Smooth muscle cell (in vitro differentiated cells): ENCODE results near the gene PDZRN3. TPM values are rescaled to one million over a fixed set of nuclear protein-coding genes. Genes with fewer than 3 reads are reported as not detected.

ENCODE experiments used
- DNase-seq: peaks from one replicate; lab custom pipeline; 2025; ENCODE audit not compliant: unreplicated experiment; lab: John Stamatoyannopoulos, UW
- H2AFZ ChIP-seq: fragments of 200-600 bp; sonication (generic); 2 replicates; pipeline ENCODE4 v1.6.0; 2016; ENCODE audit warnings: antibody characterized with exemption, low read depth, mild to moderate bottlenecking
- H3F3A ChIP-seq: fragments of 200-600 bp; sonication (generic); 2 replicates; pipeline ENCODE4 v1.6.0; 2017; ENCODE audit warnings: antibody characterized with exemption, low read depth
- H3K27ac ChIP-seq: fragments of 200-600 bp; sonication (generic); 2 replicates; pipeline ENCODE4 v1.5.1; 2016; ENCODE audit warnings: low read depth, mild to moderate bottlenecking
- H3K27me3 ChIP-seq: fragments of 200-600 bp; sonication (generic); 2 replicates; pipeline ENCODE4 v1.6.1; 2016; ENCODE audit warnings: low read depth, mild to moderate bottlenecking
- H3K36me3 ChIP-seq: fragments of 200-600 bp; sonication (generic); 2 replicates; pipeline ENCODE4 v1.5.1; 2016; ENCODE audit warnings: low read depth
- H3K4me1 ChIP-seq: fragments of 200-600 bp; sonication (generic); 2 replicates; pipeline ENCODE4 v1.5.1; 2016; ENCODE audit warnings: low read depth
- H3K4me2 ChIP-seq: fragments of 200-600 bp; sonication (generic); 2 replicates; pipeline ENCODE4 v1.6.0; 2016; ENCODE audit warnings: mild to moderate bottlenecking
- H3K4me3 ChIP-seq: fragments of 200-600 bp; sonication (generic); 2 replicates; pipeline ENCODE4 v1.5.1; 2016; ENCODE audit warnings: mild to moderate bottlenecking
- H3K79me2 ChIP-seq: fragments of 200-600 bp; sonication (generic); 2 replicates; pipeline ENCODE4 v1.6.0; 2016; ENCODE audit warnings: low read depth, mild to moderate bottlenecking
- H3K9ac ChIP-seq: fragments of 200-600 bp; sonication (generic); 2 replicates; pipeline ENCODE4 v1.6.0; 2016; ENCODE audit warnings: low read depth
- H3K9me3 ChIP-seq: fragments of 200-600 bp; sonication (generic); replicated peaks from 2 replicates; pipeline ENCODE4 v1.5.1; 2016; ENCODE audit warnings: low read depth
- H4K20me1 ChIP-seq: fragments of 200-600 bp; sonication (generic); 2 replicates; pipeline ENCODE4 v1.6.0; 2016; ENCODE audit warnings: low read depth
- WGBS: methylation state at CpG from one replicate; pipeline ENCODE4 v1.1.7; 2016; ENCODE audit warnings: low lambda C conversion rate; 5-methylcytosine and 5-hydroxymethylcytosine counted together
- polyA plus RNA-seq: library from polyadenylated mRNA; unstranded; fragments of >200 nt; fragmentation: Nextera tagmentation; extraction: Ambion mirVana; gene quantifications from 2 replicates; pipeline ENCODE4 v1.2.1, GENCODE V29; 2016
- total RNA-seq: library from RNA; depleted of rRNA; stranded (reverse); fragments of >200 nt; gene quantifications from 2 replicates; pipeline ENCODE4 v1.2.3, GENCODE V29; 2014
- TF ChIP-seq, protein P1 (sequence below): fragments of 200-600 bp; sonication (generic); IDR thresholded peaks from 2 replicates; pipeline ENCODE4 v1.5.1; 2017; ENCODE audit warnings: borderline replicate concordance, mild to moderate bottlenecking, antibody characterized with exemption; ENCODE audit not compliant: insufficient read depth, poor library complexity, severe bottlenecking

PDZRN3 gene
- total and polyA plus RNA-seq, 2 experiments from 2014 or later = 99.5 to 128 TPM

DNA sequence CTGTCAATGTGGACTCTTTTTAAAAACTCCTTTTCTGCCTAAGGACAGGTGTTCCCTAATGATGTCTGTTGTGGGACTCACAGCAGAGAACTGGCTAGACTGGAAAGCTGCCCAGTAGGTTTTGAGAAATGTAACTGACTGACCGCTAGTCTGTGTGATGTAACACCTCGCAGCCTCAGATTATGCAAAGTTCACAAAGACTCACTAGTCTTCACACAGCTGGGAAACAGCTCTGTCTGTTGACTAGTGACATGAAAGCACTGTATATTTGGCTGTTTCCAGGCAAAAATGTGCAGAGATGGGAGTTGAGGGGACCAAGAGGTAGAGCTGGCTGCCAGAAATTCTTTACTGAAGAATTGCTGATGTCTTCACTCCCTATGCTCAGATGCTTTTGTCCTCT, 10.3 kb downstream of the PDZRN3 start:
- Histone ChIP-seq H3K9ac (no peak overlapping the region), H3K79me2 (peaks cover 100% of the 10 kb centered on the region), H3K4me1 (peaks cover 32% of the 10 kb centered on the region), H3K36me3 (no peaks in the 10 kb centered on the region), H3K27ac (peak overlapping the region; percentile 93), H3F3A (peaks cover 35% of the 10 kb centered on the region), H3K4me3 (no peak overlapping the region), H3K27me3 (no peaks in the 10 kb centered on the region), H4K20me1 (peaks cover 100% of the 10 kb centered on the region), H2AFZ (no peak overlapping the region), H3K4me2 (peak overlapping the region; percentile 65), H3K9me3 (no peaks in the 10 kb centered on the region)
- DNase-seq = no peak
- TF ChIP-seq, protein P1, sequence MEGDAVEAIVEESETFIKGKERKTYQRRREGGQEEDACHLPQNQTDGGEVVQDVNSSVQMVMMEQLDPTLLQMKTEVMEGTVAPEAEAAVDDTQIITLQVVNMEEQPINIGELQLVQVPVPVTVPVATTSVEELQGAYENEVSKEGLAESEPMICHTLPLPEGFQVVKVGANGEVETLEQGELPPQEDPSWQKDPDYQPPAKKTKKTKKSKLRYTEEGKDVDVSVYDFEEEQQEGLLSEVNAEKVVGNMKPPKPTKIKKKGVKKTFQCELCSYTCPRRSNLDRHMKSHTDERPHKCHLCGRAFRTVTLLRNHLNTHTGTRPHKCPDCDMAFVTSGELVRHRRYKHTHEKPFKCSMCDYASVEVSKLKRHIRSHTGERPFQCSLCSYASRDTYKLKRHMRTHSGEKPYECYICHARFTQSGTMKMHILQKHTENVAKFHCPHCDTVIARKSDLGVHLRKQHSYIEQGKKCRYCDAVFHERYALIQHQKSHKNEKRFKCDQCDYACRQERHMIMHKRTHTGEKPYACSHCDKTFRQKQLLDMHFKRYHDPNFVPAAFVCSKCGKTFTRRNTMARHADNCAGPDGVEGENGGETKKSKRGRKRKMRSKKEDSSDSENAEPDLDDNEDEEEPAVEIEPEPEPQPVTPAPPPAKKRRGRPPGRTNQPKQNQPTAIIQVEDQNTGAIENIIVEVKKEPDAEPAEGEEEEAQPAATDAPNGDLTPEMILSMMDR = no peak
- 15% methylated on average over 2 of the region's 2 CpGs for WGBS

- H3K27me3 ChIP-seq = no peaks in the 10 kb centered on the region
- H3K4me2 ChIP-seq = peak overlapping the region; percentile 79
- peaks cover 30% of the 10 kb centered on the region for H3K4me1 ChIP-seq
- no peak overlapping the region for H2AFZ ChIP-seq
- peaks cover 37% of the 10 kb centered on the region for H3F3A ChIP-seq
- TF ChIP-seq, protein P1 = no peak
- H3K27ac ChIP-seq = peak overlapping the region; percentile 93
- H3K36me3 ChIP-seq = no peaks in the 10 kb centered on the region
- no peaks in the 10 kb centered on the region for H3K9me3 ChIP-seq
- H3K79me2 ChIP-seq = peaks cover 99% of the 10 kb centered on the region
- H3K9ac ChIP-seq = no peak overlapping the region
- no peak overlapping the region for H3K4me3 ChIP-seq
- no peak for DNase-seq
- H4K20me1 ChIP-seq = peaks cover 98% of the 10 kb centered on the region
Measured at GRCh38 chr3:73611176-73611575, 13.6 kb downstream of the PDZRN3 start.

DNA sequence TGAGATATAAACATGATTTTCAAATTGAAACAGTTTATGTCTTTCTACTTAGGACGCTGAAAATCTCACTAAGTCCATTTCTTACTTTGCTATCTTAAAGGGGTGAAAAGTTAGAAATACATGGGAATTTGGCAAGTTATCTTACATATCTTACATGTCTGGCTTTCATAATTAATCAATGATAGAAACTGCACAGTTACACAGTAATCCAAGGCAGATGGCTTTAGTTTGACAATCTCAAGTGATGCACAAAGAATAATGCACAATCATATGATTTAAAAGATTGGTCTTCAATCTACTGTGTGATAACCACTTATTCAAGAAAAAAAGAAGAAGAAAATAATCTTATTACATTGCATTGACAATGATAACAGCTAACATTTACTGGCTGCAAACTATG, 14.2 kb downstream of the PDZRN3 start:
- peaks cover 27% of the 10 kb centered on the region for H3K4me1 ChIP-seq
- H4K20me1 ChIP-seq = peaks cover 98% of the 10 kb centered on the region
- peak overlapping the region; percentile 93 for H3K27ac ChIP-seq
- no peak for DNase-seq
- no peak overlapping the region for H2AFZ ChIP-seq
- H3K9me3 ChIP-seq = no peaks in the 10 kb centered on the region
- TF ChIP-seq, protein P1 = no peak
- H3F3A ChIP-seq = peaks cover 39% of the 10 kb centered on the region
- peak overlapping the region; percentile 79 for H3K4me2 ChIP-seq
- no peaks in the 10 kb centered on the region for H3K36me3 ChIP-seq
- H3K4me3 ChIP-seq = peak overlapping the region; percentile 9
- WGBS = 47% methylated on average over 1 of the region's 1 CpG
- peak overlapping the region; percentile 80 for H3K9ac ChIP-seq
- H3K27me3 ChIP-seq = no peaks in the 10 kb centered on the region
- peaks cover 99% of the 10 kb centered on the region for H3K79me2 ChIP-seq

- no peak for DNase-seq
- Histone ChIP-seq H3F3A (peaks cover 38% of the 10 kb centered on the region), H3K4me3 (peak overlapping the region; percentile 9), H3K27me3 (no peaks in the 10 kb centered on the region), H2AFZ (no peak overlapping the region), H3K79me2 (peaks cover 93% of the 10 kb centered on the region), H4K20me1 (peaks cover 98% of the 10 kb centered on the region), H3K9me3 (no peaks in the 10 kb centered on the region), H3K4me1 (peaks cover 24% of the 10 kb centered on the region), H3K27ac (peak overlapping the region; percentile 93), H3K9ac (peak overlapping the region; percentile 80), H3K36me3 (no peaks in the 10 kb centered on the region), H3K4me2 (peak overlapping the region; percentile 79)
- TF ChIP-seq, protein P1 = no peak
- WGBS = 67% methylated on average over 2 of the region's 2 CpGs
Measured at GRCh38 chr3:73609655-73610054, 15.1 kb downstream of the PDZRN3 start.
